OCI-LY1 (cell line): ENCODE data around the gene AP2A2.

Experiments
- CTCF ChIP-seq: fragments of 200-600 bp; sonication (generic), shearing (Covaris generic); IDR thresholded peaks from 2 replicates; pipeline ENCODE4 v1.5.1; 2017; ENCODE audit warnings: mild to moderate bottlenecking, antibody characterized with exemption, low read length, moderate library complexity, mixed read lengths
- EZH2 ChIP-seq: fragments of 200-600 bp; sonication (generic), shearing (Covaris generic); IDR thresholded peaks from 2 replicates; pipeline ENCODE4 v1.8.0; 2017; ENCODE audit warnings: borderline replicate concordance, mixed run types, mild to moderate bottlenecking, antibody characterized with exemption, low read length, moderate library complexity, mixed read lengths

GRCh38 chr11:1018091-1018490, 92.4 kb downstream of the AP2A2 start:
- TF ChIP-seq EZH2 (no peak), CTCF (no peak)
